Neutrophil (primary cell): Measurements from ENCODE around the gene MICU1.
A peak's percentile ranks its signal among the peaks of the same experiment; 100 is the strongest.

ENCODE experiments used
- H3K27ac ChIP-seq: fragments of 200-600 bp; sonication (generic); 2 replicates; pipeline ENCODE4 v1.5.1; 2016; ENCODE audit warnings: mild to moderate bottlenecking, moderate library complexity
- H3K27me3 ChIP-seq: fragments of 200-600 bp; sonication (generic); 2 replicates; pipeline ENCODE4 v1.6.0; 2016; ENCODE audit warnings: mild to moderate bottlenecking
- H3K36me3 ChIP-seq: fragments of 200-600 bp; sonication (generic); 2 replicates; pipeline ENCODE4 v1.5.1; 2017
- H3K4me1 ChIP-seq, 2 experiments: fragments of 200-600 bp in 1 of 2; sonication (generic) in 1 of 2; 1 replicate in 1 of 2; 2 replicates in 1 of 2; pipeline versions ENCODE4 v1.5.1 to v1.6.1; 2013 to 2016; ENCODE audit warnings: low read depth in 1 of 2, low read length in 1 of 2, mild to moderate bottlenecking in 1 of 2, moderate library complexity in 1 of 2; ENCODE audit not compliant: control insufficient read depth in 1 of 2, insufficient read depth in 1 of 2
- H3K4me3 ChIP-seq, 2 experiments: fragments of 200-600 bp in 1 of 2; sonication (generic) in 1 of 2; 1 replicate in 1 of 2; 2 replicates in 1 of 2; pipeline ENCODE4 v1.5.1; 2013 to 2016; ENCODE audit warnings: low read depth in 1 of 2, low read length in 1 of 2, mild to moderate bottlenecking in 1 of 2, moderate library complexity in 1 of 2
- H3K9me3 ChIP-seq: fragments of 200-600 bp; sonication (generic); 2 replicates; pipeline ENCODE4 v1.5.1; 2016
- TF ChIP-seq, protein P1 (sequence below): fragments of 200-600 bp; sonication (generic); IDR thresholded peaks from 2 replicates; pipeline ENCODE4 v1.5.1; 2016; ENCODE audit warnings: antibody characterized with exemption

MICU1 gene

GRCh38 chr10:72322280-72323058 lies 303.4 kb downstream of the MICU1 start:
- no peaks in the 10 kb centered on the region for H3K36me3 ChIP-seq
- no peak overlapping the region for H3K4me3 ChIP-seq
- TF ChIP-seq, protein P1, sequence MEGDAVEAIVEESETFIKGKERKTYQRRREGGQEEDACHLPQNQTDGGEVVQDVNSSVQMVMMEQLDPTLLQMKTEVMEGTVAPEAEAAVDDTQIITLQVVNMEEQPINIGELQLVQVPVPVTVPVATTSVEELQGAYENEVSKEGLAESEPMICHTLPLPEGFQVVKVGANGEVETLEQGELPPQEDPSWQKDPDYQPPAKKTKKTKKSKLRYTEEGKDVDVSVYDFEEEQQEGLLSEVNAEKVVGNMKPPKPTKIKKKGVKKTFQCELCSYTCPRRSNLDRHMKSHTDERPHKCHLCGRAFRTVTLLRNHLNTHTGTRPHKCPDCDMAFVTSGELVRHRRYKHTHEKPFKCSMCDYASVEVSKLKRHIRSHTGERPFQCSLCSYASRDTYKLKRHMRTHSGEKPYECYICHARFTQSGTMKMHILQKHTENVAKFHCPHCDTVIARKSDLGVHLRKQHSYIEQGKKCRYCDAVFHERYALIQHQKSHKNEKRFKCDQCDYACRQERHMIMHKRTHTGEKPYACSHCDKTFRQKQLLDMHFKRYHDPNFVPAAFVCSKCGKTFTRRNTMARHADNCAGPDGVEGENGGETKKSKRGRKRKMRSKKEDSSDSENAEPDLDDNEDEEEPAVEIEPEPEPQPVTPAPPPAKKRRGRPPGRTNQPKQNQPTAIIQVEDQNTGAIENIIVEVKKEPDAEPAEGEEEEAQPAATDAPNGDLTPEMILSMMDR, result no peak
- peaks cover 85 to 97% of the 10 kb centered on the region in 2 experiments for H3K4me1 ChIP-seq
- no peaks in the 10 kb centered on the region for H3K27me3 ChIP-seq
- no peaks in the 10 kb centered on the region for H3K9me3 ChIP-seq
- peak overlapping the region; percentile 99 for H3K27ac ChIP-seq

GRCh38 chr10:72322030-72322279 lies 303.9 kb downstream of the MICU1 start:
- Histone ChIP-seq H3K36me3 (no peaks in the 10 kb centered on the region), H3K27me3 (no peaks in the 10 kb centered on the region), H3K4me1 (peaks cover 88 to 99% of the 10 kb centered on the region in 2 experiments), H3K4me3 (no peak overlapping the region), H3K27ac (peak overlapping the region; percentile 99), H3K9me3 (no peaks in the 10 kb centered on the region)
- TF ChIP-seq, protein P1, result no peak

- TF ChIP-seq, protein P1, result no peak
- H3K4me1 ChIP-seq, result peaks cover 89 to 99% of the 10 kb centered on the region in 2 experiments
- peak overlapping the region in 1 of 2 experiments; percentile 74 for H3K4me3 ChIP-seq
- H3K9me3 ChIP-seq, result no peaks in the 10 kb centered on the region
- H3K36me3 ChIP-seq, result no peaks in the 10 kb centered on the region
- no peaks in the 10 kb centered on the region for H3K27me3 ChIP-seq
- peak overlapping the region; percentile 99 for H3K27ac ChIP-seq
Measured at GRCh38 chr10:72321248-72322029, 304.4 kb downstream of the MICU1 start.

DNA sequence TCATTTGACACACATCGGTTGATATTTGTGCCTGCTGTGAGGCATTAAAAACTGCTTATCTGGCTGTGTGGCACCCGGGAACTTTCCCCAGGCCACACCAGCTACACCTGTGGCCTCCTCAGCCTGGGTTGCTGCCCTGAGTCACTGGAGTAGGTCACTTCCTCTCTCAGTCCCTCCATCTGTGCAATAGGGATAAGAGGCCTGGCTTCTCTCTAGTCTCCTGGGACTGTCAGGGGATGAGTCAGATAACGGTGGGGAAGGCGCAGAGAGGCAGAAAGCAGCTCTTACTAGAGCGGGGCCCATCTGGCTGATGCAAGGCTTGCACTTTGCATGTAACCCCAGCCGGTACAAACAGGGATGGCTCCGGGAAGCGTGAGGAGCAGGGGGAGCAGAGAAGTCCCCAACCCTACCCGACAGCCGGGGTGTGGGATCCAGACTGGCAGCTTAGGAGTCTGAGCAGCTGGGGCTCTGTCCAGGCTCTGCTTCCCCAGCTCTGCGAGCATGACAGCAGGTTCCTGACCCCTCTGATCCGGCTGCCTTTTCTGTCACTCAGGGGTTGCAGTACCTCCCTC lies 305.1 kb downstream of the MICU1 start:
- H3K9me3 ChIP-seq, result no peaks in the 10 kb centered on the region
- H3K4me3 ChIP-seq, result peak overlapping the region; percentile 70 to 74

GRCh38 chr10:72319416-72320254 lies 306.2 kb downstream of the MICU1 start:
- Histone ChIP-seq H3K27me3 (no peaks in the 10 kb centered on the region), H3K4me1 (peaks cover 95 to 100% of the 10 kb centered on the region in 2 experiments), H3K36me3 (no peaks in the 10 kb centered on the region), H3K9me3 (no peaks in the 10 kb centered on the region), H3K27ac (peak overlapping the region; percentile 99), H3K4me3 (peak overlapping the region; percentile 70 to 74)
- TF ChIP-seq, protein P1, result peak; percentile 60

More for the DNA sequence above, 305.1 kb downstream of the MICU1 start:
- Histone ChIP-seq H3K36me3 (no peaks in the 10 kb centered on the region), H3K27ac (peak overlapping the region; percentile 99), H3K4me1 (peaks cover 96 to 100% of the 10 kb centered on the region in 2 experiments), H3K27me3 (no peaks in the 10 kb centered on the region)
- TF ChIP-seq, protein P1, result no peak
